Skeletal muscle satellite cell (primary cell): ENCODE measurements around the gene KIR3DL1. TPM values are rescaled to one million over a fixed set of nuclear protein-coding genes. Genes with fewer than 3 reads are reported as not detected.
"Not testable (repeated sequence)": the region's sequence is repeated elsewhere in the genome, so short reads cannot be mapped to it uniquely, and the experiment has no call there.

Experiments
- H3K27me3 ChIP-seq: 2 replicates; pipeline ENCODE4 v1.7.0; 2013; ENCODE audit warnings: low read length; ENCODE audit not compliant: control insufficient read depth, insufficient read depth
- H3K36me3 ChIP-seq: 2 replicates; pipeline ENCODE4 v1.7.0; 2013; ENCODE audit warnings: mild to moderate bottlenecking, control low read depth, low read length; ENCODE audit not compliant: insufficient read depth
- H3K4me1 ChIP-seq: 2 replicates; pipeline ENCODE4 v1.7.0; 2013; ENCODE audit warnings: low read length; ENCODE audit not compliant: control insufficient read depth, insufficient read depth
- H3K4me2 ChIP-seq: 2 replicates; pipeline ENCODE4 v1.7.0; 2013; ENCODE audit warnings: mild to moderate bottlenecking, low read length
- H3K4me3 ChIP-seq: 2 replicates; pipeline ENCODE4 v1.7.0; 2013; ENCODE audit warnings: low read length
- H3K9ac ChIP-seq: 2 replicates; pipeline ENCODE4 v1.7.0; 2013; ENCODE audit warnings: mild to moderate bottlenecking, low read depth, low read length, moderate library complexity
- H3K9me3 ChIP-seq: replicated peaks from 2 replicates; pipeline ENCODE4 v1.7.0; 2013; ENCODE audit warnings: mild to moderate bottlenecking, control low read depth, low read length
- total RNA-seq: library from RNA; depleted of rRNA; stranded (reverse); fragments of >200 nt; gene quantifications from 2 replicates; pipeline ENCODE4 v1.2.3, GENCODE V29; 2012; rRNA removed

The KIR3DL1 gene
- not detected in 2 replicates for total RNA-seq

- not testable (repeated sequence) for H3K4me3 ChIP-seq, H3K27me3 ChIP-seq, H3K9me3 ChIP-seq, H3K4me2 ChIP-seq, H3K4me1 ChIP-seq, H3K36me3 ChIP-seq, H3K9ac ChIP-seq
These were observed at the start of gene KIR3DL1 for GRCh38 chr19:54816251-54816650. Gene KIR3DL1, plus strand, starts transcription at chr19:54816468.

GRCh38 chr19:54769646-54770045 is 46.6 kb upstream of the KIR3DL1 start, which contains the start of gene KIR2DL1:
Gene KIR2DL1, plus strand, starts transcription at chr19:54769793. Its CDS starts 58 bp downstream, at chr19:54769851.
- H3K4me3 ChIP-seq, H3K9ac ChIP-seq, H3K36me3 ChIP-seq, H3K4me2 ChIP-seq, H3K9me3 ChIP-seq, H3K4me1 ChIP-seq, H3K27me3 ChIP-seq: not testable (repeated sequence)

- not testable (repeated sequence) for H3K9me3 ChIP-seq, H3K4me2 ChIP-seq, H3K4me1 ChIP-seq, H3K36me3 ChIP-seq, H3K9ac ChIP-seq, H3K27me3 ChIP-seq, H3K4me3 ChIP-seq
These were observed 45.8 kb upstream of the KIR3DL1 start for GRCh38 chr19:54770511-54770910.

GRCh38 chr19:54771018-54771960 is 45.0 kb upstream of the KIR3DL1 start:
- not testable (repeated sequence) for H3K9me3 ChIP-seq, H3K4me3 ChIP-seq, H3K4me1 ChIP-seq, H3K27me3 ChIP-seq, H3K4me2 ChIP-seq, H3K36me3 ChIP-seq, H3K9ac ChIP-seq

GRCh38 chr19:54772666-54773065 is 43.6 kb upstream of the KIR3DL1 start:
- H3K4me1 ChIP-seq, H3K9ac ChIP-seq, H3K4me2 ChIP-seq, H3K27me3 ChIP-seq, H3K9me3 ChIP-seq, H3K4me3 ChIP-seq, H3K36me3 ChIP-seq: not testable (repeated sequence)

- not testable (repeated sequence) for H3K27me3 ChIP-seq, H3K4me2 ChIP-seq, H3K4me1 ChIP-seq, H3K4me3 ChIP-seq, H3K36me3 ChIP-seq, H3K9ac ChIP-seq, H3K9me3 ChIP-seq
These were observed 41.0 kb upstream of the KIR3DL1 start for GRCh38 chr19:54775095-54775815.

GRCh38 chr19:54775830-54776229 is 40.4 kb upstream of the KIR3DL1 start:
- H3K27me3 ChIP-seq, H3K9ac ChIP-seq, H3K4me3 ChIP-seq, H3K4me1 ChIP-seq, H3K4me2 ChIP-seq, H3K9me3 ChIP-seq, H3K36me3 ChIP-seq: not testable (repeated sequence)

GRCh38 chr19:54777851-54778250 is 38.4 kb upstream of the KIR3DL1 start:
- not testable (repeated sequence) for H3K4me3 ChIP-seq, H3K36me3 ChIP-seq, H3K9me3 ChIP-seq, H3K4me2 ChIP-seq, H3K9ac ChIP-seq, H3K4me1 ChIP-seq, H3K27me3 ChIP-seq

GRCh38 chr19:54778896-54779295 is 37.4 kb upstream of the KIR3DL1 start:
- not testable (repeated sequence) for H3K4me2 ChIP-seq, H3K9me3 ChIP-seq, H3K36me3 ChIP-seq, H3K4me1 ChIP-seq, H3K4me3 ChIP-seq, H3K9ac ChIP-seq, H3K27me3 ChIP-seq

GRCh38 chr19:54782916-54783315 is 33.4 kb upstream of the KIR3DL1 start:
- not testable (repeated sequence) for H3K27me3 ChIP-seq, H3K9me3 ChIP-seq, H3K9ac ChIP-seq, H3K4me1 ChIP-seq, H3K4me3 ChIP-seq, H3K36me3 ChIP-seq, H3K4me2 ChIP-seq

GRCh38 chr19:54786091-54786723 is 30.1 kb upstream of the KIR3DL1 start:
- H3K36me3 ChIP-seq, H3K27me3 ChIP-seq, H3K9me3 ChIP-seq, H3K4me3 ChIP-seq, H3K4me2 ChIP-seq, H3K4me1 ChIP-seq, H3K9ac ChIP-seq: not testable (repeated sequence)
